Gastrocnemius medialis (tissue), 4 donors: ENCODE data around the gene CALML4. TPM values are rescaled to one million over a fixed set of nuclear protein-coding genes. Genes with fewer than 3 reads are reported as not detected.
"Not testable (repeated sequence)": the region's sequence is repeated elsewhere in the genome, so short reads cannot be mapped to it uniquely, and the experiment has no call there.

Experiments used
- ATAC-seq, 2 donors: fragments of 150-250 bp; one replicate each; pipeline ENCODE4 v1.9.1; 2016
- DNase-seq, 2 donors: peaks; one replicate each; pipeline ENCODE4 v3.0.0-alpha.2; 2019
- H3K27ac ChIP-seq, 4 donors: fragments of 200-600 bp; sonication (generic); 1 replicate in 1 of 4; 2 replicates in 3 of 4; pipeline ENCODE4 v1.5.1; 2016 to 2018; ENCODE audit warnings: mild to moderate bottlenecking in 2 of 4, moderate library complexity in 1 of 4
- H3K27me3 ChIP-seq, 3 donors: fragments of 200-600 bp; sonication (generic) in 2 of 3; 1 replicate in 1 of 3; 2 replicates in 2 of 3; pipeline versions ENCODE4 v1.5.1 to v1.6.0; 2016 to 2019; ENCODE audit warnings: mild to moderate bottlenecking in 1 of 3, moderate library complexity in 1 of 3
- H3K36me3 ChIP-seq, 2 donors: fragments of 200-600 bp; sonication (generic) in 1 of 2; one replicate each; pipeline ENCODE4 v1.5.1; 2017 to 2018
- H3K4me1 ChIP-seq, 2 donors: fragments of 200-600 bp; sonication (generic) in 1 of 2; one replicate each; pipeline ENCODE4 v1.5.1; 2016 to 2017; ENCODE audit warnings: mild to moderate bottlenecking in 2 of 2
- H3K4me3 ChIP-seq, 4 donors: fragments of 200-600 bp; sonication (generic) in 3 of 4; 1 replicate in 1 of 4; 2 replicates in 3 of 4; pipeline ENCODE4 v1.5.1; 2016 to 2019; ENCODE audit warnings: mild to moderate bottlenecking in 2 of 4
- H3K9me3 ChIP-seq, 3 donors: fragments of 200-600 bp; sonication (generic) in 2 of 3; 1 replicate in 1 of 3; 2 replicates in 2 of 3; pipeline ENCODE4 v1.5.1; 2016 to 2019
- POLR2A ChIP-seq, 2 donors: fragments of 450-650 bp; IDR thresholded peaks; one replicate each; pipeline ENCODE4 v1.6.1; 2017; ENCODE audit warnings: antibody characterized with exemption in 2 of 2, mild to moderate bottlenecking in 2 of 2, moderate library complexity in 2 of 2
- in situ Hi-C, 4 donors: fragments of 200-750 bp; cut with MboI; loops; one replicate each; pipeline versions ENCODE4 v1.15.0 to v1.8.0; 2017; ENCODE audit warnings: low sequenced_read_pairs in 4 of 4
- intact Hi-C: fragments of 100-400 bp; cut with DNase I; formaldehyde crosslinking; loops from one replicate; pipeline ENCODE4 v1.15.1; 2023; ENCODE audit warnings: low total_unique reads
- total RNA-seq, 4 donors: library from RNA; depleted of rRNA; stranded (reverse); fragments of >200 nt; gene quantifications; one replicate each; pipeline versions ENCODE4 v1.1.0 to v1.2.3, GENCODE V29; 2016
- TF ChIP-seq, protein P1 (sequence below), 5 experiments: fragments of 450-650 bp in 3 of 5; fragments of 200-600 bp in 2 of 5; sonication (generic) in 2 of 5; IDR thresholded peaks in 4 of 5; conservative IDR thresholded peaks in 1 of 5; 1 replicate in 4 of 5; 2 replicates in 1 of 5; pipeline ENCODE4 v1.5.1; 2016 to 2019; ENCODE audit warnings: antibody characterized with exemption in 5 of 5, mild to moderate bottlenecking in 3 of 5, moderate library complexity in 3 of 5

CALML4 gene
- total RNA-seq, 4 donors from 2014 or later = 0.66 to 2.4 (median 1.5) TPM

DNA sequence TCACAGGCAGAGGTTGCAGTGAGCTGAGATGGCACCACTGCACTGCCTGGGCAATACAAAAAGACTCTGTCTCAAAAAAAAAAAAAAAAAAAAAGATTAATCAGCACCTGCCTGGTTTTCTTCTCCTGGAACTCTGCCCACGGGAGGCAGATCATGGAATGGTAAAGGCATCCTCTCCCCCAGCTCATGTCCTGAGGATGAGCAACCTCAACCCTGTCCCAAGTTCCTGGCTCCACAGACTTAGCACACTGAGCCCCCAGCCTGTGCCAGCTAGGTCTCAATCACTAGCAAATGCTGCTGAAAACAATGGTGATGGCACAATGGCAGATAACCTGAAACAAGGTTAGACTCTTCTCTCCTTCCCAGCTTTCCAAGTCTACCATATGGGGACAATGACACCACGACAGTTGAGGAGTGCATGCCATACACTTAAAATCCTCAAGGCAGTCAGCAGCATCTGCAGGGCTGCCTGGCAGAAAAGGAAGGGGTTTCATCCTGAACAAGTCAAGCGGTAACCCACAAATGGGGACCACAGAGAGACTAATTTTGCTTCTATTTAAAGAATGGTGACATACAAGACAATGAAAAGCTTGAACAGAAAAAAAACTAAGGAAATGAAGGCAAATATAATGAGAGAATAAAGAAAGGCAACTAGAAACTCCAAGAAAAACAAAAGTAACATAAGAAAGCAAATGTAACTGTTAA is 19.6 kb upstream of the CALML4 start:
- Histone ChIP-seq H3K9me3 (no peaks in the 10 kb centered on the region), H3K27ac (no peak overlapping the region), H3K4me1 (peaks cover 0 to 12% of the 10 kb centered on the region in 2 donors), H3K4me3 (no peak overlapping the region), H3K27me3 (no peaks in the 10 kb centered on the region), H3K36me3 (no peaks in the 10 kb centered on the region)
- in situ Hi-C loops (no loop called here), intact Hi-C loops (loop anchor here (5.0 kb wide), 1 partner anchor 37 kb away; no protein-coding TSS in a partner anchor)
- ATAC-seq (no peak), DNase-seq (no peak)
- TF ChIP-seq, protein P1, sequence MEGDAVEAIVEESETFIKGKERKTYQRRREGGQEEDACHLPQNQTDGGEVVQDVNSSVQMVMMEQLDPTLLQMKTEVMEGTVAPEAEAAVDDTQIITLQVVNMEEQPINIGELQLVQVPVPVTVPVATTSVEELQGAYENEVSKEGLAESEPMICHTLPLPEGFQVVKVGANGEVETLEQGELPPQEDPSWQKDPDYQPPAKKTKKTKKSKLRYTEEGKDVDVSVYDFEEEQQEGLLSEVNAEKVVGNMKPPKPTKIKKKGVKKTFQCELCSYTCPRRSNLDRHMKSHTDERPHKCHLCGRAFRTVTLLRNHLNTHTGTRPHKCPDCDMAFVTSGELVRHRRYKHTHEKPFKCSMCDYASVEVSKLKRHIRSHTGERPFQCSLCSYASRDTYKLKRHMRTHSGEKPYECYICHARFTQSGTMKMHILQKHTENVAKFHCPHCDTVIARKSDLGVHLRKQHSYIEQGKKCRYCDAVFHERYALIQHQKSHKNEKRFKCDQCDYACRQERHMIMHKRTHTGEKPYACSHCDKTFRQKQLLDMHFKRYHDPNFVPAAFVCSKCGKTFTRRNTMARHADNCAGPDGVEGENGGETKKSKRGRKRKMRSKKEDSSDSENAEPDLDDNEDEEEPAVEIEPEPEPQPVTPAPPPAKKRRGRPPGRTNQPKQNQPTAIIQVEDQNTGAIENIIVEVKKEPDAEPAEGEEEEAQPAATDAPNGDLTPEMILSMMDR (IDR thresholded peaks at IDR 0.05 in 4 of 5, conservative IDR thresholded peaks at IDR 0.05 in 1 of 5) = no peak
- no peak for TF ChIP-seq POLR2A (IDR thresholded peaks at IDR 0.05)

DNA sequence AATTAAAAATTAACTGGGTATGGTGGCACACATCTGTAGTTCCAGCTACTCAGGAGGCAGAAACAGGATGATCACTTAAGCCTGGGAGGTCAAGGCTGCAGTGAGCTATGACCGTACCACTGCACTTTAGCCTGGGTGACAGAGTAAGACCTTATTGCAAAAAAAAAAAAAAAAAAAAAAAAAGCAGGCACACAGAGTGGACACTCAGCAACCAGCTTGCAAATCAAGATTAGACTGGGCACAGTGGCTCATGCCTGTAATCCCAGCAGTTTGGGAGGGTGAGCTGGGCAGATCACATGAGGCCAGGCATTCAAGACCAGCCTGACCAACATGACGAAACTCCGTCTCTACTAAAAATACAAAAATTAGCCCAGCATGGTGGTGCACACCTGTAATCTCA is 19.0 kb upstream of the CALML4 start:
- H3K27me3 ChIP-seq = no peaks in the 10 kb centered on the region
- no peak overlapping the region for H3K27ac ChIP-seq
- no peaks in the 10 kb centered on the region for H3K9me3 ChIP-seq
- no peak for DNase-seq
- H3K4me3 ChIP-seq = no peak overlapping the region
- TF ChIP-seq, protein P1 (IDR thresholded peaks at IDR 0.05 in 4 of 5, conservative IDR thresholded peaks at IDR 0.05 in 1 of 5) = no peak
- TF ChIP-seq POLR2A (IDR thresholded peaks at IDR 0.05) = no peak
- peaks cover 0 to 12% of the 10 kb centered on the region in 2 donors for H3K4me1 ChIP-seq
- intact Hi-C loops = no loop called here
- in situ Hi-C loops = no loop called here
- ATAC-seq = no peak
- no peaks in the 10 kb centered on the region for H3K36me3 ChIP-seq

DNA sequence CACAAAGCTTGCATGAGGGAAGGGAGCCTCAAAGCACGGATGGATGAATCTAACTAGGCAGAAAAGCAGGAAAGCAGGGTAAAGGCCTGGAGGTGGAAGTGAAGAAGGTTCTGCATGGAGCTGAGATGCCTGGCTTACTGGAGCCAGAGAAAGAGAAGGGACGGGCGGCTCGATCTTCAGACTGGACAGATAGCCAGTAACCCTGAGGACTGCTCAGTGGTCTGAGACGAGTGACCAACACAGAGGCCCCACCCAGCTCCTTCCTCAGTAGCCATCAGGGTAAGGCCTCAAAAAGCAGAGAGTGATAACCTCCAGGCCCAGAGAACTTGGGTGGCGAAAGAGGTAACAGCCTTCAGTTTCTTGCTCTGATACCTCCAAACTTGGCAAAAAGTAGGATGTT is 18.0 kb upstream of the CALML4 start:
- TF ChIP-seq, protein P1 (IDR thresholded peaks at IDR 0.05 in 4 of 5, conservative IDR thresholded peaks at IDR 0.05 in 1 of 5) = no peak
- TF ChIP-seq POLR2A (IDR thresholded peaks at IDR 0.05) = no peak
- Histone ChIP-seq H3K4me1 (peaks cover 0 to 3% of the 10 kb centered on the region in 2 donors), H3K9me3 (no peaks in the 10 kb centered on the region), H3K27ac (no peak overlapping the region), H3K27me3 (no peaks in the 10 kb centered on the region), H3K4me3 (no peak overlapping the region), H3K36me3 (no peaks in the 10 kb centered on the region)
- in situ Hi-C loops (no loop called here), intact Hi-C loops (no loop called here)
- ATAC-seq (no peak), DNase-seq (no peak)

DNA sequence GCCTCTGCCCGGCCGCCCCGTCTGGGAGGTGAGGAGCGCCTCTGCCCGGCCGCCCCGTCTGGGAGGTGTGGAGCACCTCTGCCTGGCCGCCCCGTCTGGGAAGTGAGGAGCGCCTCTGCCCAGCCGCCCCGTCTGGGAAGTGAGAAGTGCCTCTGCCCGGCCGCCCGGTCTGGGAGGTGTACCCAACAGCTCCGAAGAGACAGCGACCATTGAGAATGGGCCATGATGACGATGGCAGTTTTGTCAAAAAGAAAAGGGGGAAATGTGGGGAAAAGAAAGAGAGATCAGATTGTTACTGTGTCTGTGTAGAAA is 17.3 kb upstream of the CALML4 start:
- H3K9me3 ChIP-seq, H3K4me3 ChIP-seq, H3K36me3 ChIP-seq, ATAC-seq, in situ Hi-C loops, H3K27ac ChIP-seq, H3K27me3 ChIP-seq, intact Hi-C loops, H3K4me1 ChIP-seq, DNase-seq: not testable (repeated sequence)

DNA sequence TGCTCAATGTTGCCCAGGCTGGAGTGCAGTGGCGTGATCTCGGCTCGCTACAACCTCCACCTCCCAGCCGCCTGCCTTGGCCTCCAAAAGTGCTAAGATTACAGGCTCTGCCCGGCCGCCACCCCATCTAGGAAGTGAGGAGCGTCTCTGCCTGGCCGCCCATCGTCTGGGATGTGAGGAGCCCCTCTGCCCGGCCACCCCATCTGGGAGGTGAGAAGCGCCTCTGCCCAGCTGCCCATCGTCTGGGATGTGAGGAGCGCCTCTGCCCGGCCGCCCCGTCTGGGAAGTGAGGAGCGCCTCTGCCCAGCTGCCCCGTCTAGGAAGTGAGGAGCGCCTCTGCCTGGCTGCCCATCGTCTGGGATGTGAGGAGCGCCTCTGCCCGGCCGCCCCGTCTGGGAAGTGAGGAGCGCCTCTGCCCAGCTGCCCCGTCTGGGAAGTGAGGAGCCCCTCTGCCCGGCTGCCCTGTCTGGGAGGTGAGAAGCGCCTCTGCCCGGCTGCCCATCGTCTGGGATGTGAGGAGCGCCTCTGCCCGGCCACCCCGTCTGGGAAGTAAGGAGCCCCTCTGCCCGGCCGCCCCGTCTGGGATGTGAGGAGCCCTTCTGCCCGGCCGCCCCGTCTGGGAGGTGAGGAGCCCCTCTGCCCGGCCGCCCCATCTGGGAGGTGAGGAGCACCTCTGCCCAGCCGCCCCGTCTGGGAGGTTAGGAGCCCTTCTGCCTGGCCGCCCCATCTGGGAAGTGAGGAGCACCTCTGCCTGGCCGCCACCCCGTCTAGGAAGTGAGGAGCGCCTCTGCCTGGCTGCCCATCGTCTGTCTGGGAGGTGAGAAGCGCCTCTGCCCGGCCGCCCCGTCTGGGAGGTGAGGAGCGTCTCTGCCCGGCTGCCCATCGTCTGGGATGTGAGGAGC is 16.6 kb upstream of the CALML4 start:
- intact Hi-C loops, in situ Hi-C loops, DNase-seq, H3K27ac ChIP-seq, H3K36me3 ChIP-seq, H3K9me3 ChIP-seq, H3K4me1 ChIP-seq, ATAC-seq, H3K27me3 ChIP-seq, H3K4me3 ChIP-seq: not testable (repeated sequence)
